HG03432 (cell line): ENCODE data around the gene TMEM255A.
"Not testable (repeated sequence)": the region's sequence is repeated elsewhere in the genome, so short reads cannot be mapped to it uniquely, and the experiment has no call there.

Source experiments
- ATAC-seq: cut with Tn5 transposase; IDR thresholded peaks from one replicate; pipeline ENCODE4 v1.9.1; 2021; ENCODE audit warnings: mild to moderate bottlenecking, moderate library complexity; ENCODE audit not compliant: unreplicated experiment

Gene TMEM255A

GRCh38 chrX:120310861-120311726 is at the start of gene TMEM255A:
Gene TMEM255A, minus strand, starts transcription at chrX:120311461. Its CDS starts 152 bp downstream, at chrX:120311309.
- ATAC-seq = no peak

DNA sequence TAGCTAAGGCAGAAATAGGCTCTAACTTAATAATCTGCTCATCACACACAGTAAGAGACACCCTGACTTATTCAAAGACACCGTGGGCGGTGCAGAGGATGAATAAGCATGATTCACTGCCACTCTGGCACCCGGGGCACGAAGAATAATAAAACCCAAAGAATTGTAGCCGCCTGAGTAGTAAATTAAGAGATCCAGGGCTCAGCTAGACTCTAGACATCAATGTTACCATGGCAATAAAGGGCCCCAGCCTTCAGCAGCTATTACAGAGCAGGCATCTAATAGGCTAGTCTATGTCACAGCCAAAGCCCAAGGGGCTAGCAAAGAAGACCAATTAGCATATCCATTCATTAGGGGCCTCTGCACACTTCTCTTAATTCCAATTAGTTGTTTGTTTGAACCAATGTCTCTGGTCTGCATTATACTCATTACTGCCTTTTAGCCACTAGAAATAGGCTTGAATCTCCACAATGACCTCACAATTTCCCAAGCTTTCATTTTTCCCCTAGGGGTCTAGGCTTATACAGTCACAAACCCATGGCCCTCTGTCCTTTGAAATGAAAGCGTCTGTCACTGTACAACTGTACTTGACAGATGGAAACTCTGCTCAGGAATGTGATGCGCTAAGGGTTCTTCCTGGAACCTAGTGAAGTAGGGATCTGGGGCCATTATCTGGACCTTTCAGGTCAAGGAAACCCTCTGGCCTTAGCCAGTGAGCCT is 47.6 kb upstream of the TMEM255A start:
- ATAC-seq = no peak

DNA sequence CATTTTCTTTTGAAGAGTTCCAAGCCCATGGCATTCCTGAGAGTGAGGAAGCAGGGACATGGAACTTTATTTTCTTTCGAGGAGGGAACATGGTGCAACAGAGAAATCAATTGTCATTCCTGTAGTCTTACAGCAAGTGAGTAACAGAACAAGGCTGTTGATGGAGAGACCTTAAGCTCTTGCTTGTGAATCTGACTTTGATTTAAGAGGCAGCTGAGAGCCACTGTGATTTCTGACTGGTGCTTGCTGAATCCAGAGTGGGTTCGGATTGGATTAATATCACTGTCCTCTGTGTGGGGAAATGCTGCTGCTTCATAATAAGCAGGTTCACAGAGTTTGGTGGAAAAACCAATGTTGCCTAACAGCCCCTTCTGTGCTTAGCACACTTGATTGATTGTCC is 45.9 kb upstream of the TMEM255A start:
- no peak for ATAC-seq

GRCh38 chrX:120356084-120356483 is 44.8 kb upstream of the TMEM255A start:
- no peak for ATAC-seq

GRCh38 chrX:120350450-120351138 is 39.3 kb upstream of the TMEM255A start:
- ATAC-seq = no peak

DNA sequence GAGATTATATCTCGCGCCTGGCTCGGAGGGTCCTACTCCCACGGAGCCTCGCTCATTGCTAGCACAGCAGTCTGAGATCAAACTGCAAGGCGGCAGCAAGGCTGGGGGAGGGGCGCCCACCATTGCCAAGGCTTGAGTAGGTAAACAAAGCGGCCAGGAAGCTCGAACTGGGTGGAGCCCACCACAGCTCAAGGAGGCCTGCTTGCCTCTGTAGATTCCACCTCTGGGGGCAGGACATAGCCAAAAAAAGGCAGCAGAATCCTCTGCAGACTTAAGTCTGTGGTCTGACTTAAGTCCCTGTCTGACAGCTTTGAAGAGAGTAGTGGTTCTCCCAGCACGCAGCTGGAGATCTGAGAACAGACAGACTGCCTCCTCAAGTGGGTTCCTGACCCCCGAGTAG is 33.3 kb upstream of the TMEM255A start:
- not testable (repeated sequence) for ATAC-seq

- no peak for ATAC-seq
Measured at GRCh38 chrX:120336899-120337298, 25.6 kb upstream of the TMEM255A start.

- no peak for ATAC-seq
Measured at GRCh38 chrX:120335289-120335688, 24.0 kb upstream of the TMEM255A start.

DNA sequence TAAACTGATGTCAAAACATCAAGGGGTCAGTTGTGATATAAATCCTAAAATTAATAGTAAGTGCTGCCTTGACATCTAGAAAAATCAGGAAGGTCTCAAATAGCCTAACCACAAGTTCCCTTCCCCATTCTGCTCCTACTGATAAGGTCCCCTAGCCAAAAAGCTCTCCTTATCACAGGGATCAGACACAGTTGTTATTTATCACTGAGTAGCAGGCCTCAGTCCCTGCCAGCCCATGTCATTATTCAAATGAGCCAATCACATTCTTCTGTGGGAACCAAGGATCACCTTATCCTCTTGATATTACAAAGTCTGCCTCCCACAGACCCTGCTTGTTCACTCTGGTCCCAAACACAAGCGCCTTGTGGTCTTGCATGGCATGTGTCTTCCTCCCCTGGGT is 23.3 kb upstream of the TMEM255A start:
- ATAC-seq = no peak

GRCh38 chrX:120334151-120334550 is 22.9 kb upstream of the TMEM255A start:
- ATAC-seq = no peak

- ATAC-seq = no peak
Measured at GRCh38 chrX:120332394-120332793, 21.1 kb upstream of the TMEM255A start.

DNA sequence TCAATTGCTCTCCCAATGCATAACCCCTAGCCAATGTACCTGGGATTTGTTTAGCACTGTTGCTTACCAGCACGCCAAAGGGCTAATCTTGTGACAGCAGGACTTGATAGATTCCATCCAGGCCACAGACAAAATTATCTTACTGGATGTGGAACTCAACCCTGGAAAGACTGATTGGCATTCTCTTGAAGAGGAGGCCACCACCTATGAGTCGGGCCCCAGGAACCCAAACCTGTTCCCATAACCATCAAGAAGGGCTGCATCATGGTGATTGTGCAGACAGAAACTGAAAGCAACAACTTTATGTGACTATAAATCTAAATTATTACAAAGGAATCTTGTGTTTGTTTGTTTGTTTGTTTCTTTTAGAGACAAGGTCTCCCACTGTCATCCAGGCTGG is 19.9 kb upstream of the TMEM255A start:
- ATAC-seq = no peak

DNA sequence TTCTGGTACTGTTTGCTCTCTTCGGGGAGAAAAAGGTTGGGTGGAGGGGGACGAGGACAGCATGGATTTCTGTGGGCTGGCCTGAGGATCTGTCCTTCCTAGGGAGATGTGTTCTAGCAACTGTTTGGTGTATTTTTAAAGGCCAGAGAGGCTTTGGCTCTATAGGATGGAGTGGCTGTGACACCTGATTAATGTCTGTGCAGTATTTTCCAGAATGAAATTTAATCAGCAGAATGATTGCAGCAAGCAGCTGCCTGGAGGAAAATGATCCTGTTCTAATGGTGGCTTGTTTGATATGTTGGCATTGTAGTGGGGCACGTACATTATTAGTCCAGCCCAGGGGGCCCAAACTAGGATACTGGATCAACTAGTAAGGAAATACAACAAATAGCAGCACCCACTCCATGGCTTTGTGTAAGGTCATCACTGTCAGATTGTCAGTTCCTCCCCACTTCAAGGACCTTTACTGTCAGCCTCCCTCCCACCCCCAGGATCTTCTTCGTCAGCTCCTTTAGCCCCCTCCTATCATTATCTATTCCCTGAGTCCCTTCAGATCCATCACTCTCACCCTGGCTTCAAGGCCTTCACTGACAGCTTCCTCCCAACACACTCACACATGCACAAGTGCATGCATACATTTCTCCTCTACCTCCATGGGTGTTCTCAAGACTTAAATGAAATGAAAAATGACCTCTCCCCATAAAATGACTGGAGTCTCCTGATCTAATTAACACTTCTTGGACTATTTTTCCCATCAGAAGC is 10.4 kb upstream of the TMEM255A start:
- no peak for ATAC-seq

GRCh38 chrX:120318411-120318810 is 7.2 kb upstream of the TMEM255A start:
- ATAC-seq = no peak

DNA sequence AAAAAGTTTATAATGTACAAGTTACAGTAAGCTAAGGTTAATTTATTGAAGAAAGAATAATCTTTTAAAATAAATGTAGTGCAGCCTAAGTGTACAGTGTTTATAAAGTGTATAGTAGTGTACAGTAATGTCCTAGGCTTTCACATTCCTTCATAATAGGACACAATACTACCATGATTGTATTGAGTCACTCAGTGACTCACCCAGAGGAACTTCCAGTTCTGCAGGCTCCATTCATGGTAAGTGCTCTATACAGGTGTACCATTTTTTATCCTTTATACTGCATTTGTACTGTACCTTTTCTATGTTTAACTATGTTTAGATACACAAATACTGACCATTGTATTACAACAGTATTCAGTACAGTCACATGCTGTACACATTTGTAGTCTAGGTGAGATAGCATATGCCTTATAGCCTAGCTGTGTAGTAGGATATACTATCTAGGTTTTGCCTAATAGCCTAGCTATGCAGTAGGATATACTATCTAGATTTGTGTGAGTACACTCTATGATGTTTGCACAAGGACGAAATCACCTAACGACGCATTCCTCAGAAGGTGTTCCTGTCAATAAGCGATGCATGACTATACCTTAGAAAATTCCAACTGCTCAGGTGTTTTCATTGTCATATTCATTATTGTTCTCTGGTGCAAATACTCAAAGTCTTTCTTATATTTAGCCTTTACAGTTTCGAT is 5.5 kb upstream of the TMEM255A start:
- no peak for ATAC-seq

DNA sequence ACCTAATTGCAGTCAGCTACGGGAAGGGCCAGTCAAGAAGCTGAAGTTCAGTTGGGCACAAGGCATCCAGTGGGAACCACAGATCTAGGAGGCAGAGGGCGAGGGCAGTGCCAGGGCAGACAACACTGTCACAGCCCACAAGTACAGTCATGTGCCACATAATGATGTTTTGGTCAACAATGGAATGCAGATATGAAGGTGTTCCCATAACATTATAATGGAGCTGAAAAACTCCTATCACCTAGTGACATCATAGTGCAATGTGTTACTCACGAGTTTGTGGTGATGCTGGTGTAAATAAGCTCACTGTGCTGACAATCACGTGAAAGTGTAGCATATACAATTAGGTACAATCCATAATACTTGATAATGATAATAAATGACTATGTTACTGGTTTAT is 4.5 kb upstream of the TMEM255A start:
- ATAC-seq = no peak

- no peak for ATAC-seq
Measured at GRCh38 chrX:120311727-120312063, 434 bp upstream of the TMEM255A start.

GRCh38 chrX:120309873-120310705 is 1.2 kb downstream of the TMEM255A start:
- ATAC-seq = no peak
